ENCODE results near the gene BMAL1. TPM values are rescaled to one million over a fixed set of nuclear protein-coding genes. Genes with fewer than 3 reads are reported as not detected.

Gene BMAL1
- total RNA-seq, 2 experiments from 2014 or later, result 21.5 to 22.7 TPM

DNA sequence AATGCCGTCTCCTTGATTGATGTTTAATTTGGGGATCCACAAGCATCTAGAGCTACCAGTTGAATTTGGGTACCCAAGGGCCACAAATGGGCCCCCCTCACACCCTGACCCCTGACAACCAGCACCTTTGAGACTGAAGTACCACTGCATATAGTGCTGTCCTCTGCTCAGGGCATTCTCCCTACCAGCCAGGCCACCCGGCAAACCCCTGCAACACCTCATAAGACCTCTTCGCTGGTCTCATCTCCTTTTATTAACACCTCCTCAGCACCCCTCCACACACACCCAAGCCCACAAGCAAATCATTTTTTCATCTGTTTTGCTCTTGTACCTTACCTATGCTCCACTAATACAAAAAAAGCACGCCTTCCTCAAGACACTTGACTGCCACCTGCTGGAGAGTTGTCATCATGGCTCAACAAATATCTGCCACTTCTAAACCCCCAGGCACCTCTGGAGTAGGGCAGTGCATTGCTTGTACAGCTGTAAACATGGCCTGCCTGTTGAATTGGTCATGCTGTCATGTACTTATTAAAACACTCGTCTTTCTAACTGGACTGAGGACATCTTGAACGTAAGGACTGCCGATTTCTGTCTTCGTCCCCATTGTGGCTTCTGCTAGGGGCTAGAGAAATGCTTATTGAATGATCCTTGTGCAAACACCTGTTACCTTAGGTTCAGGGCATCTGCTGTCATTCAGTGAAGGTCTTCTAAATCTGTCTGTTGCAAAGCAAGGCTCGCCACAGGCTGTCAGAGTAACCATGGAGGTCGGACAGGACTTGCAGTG lies 66.5 kb downstream of the BMAL1 start:
- peaks cover 34% of the 10 kb centered on the region for H3K4me1 Mint-ChIP-seq (ENCODE audit: low read depth)
- POLR2A ChIA-PET, result interaction anchor here (0.7 to 1.2 kb wide), 3 partner anchors 57 to 326 kb away, joined by 3 read pairs; no protein-coding TSS in a partner anchor
- H3K36me3 Mint-ChIP-seq (ENCODE audit: low read depth), result no peaks in the 10 kb centered on the region
- no peaks in the 10 kb centered on the region for H3K9me3 Mint-ChIP-seq
- H3K27me3 Mint-ChIP-seq, result no peaks in the 10 kb centered on the region
- DNase-seq, result peak; percentile 87
- intact Hi-C loops (cut with micrococcal nuclease), result loop anchor here (5.0 to 10.0 kb wide), 3 partner anchors 89 to 379 kb away; no protein-coding TSS in a partner anchor
- CTCF ChIA-PET, result interaction anchor here (0.7 to 5.7 kb wide), 33 partner anchors 9 to 381 kb away, joined by 3 to 53 read pairs (median 4); no protein-coding TSS in a partner anchor
- ATAC-seq, result peak; percentile 71
- H3K27ac Mint-ChIP-seq, result no peak overlapping the region
- H3K4me3 Mint-ChIP-seq, result no peak overlapping the region
- TF ChIP-seq, protein P1, sequence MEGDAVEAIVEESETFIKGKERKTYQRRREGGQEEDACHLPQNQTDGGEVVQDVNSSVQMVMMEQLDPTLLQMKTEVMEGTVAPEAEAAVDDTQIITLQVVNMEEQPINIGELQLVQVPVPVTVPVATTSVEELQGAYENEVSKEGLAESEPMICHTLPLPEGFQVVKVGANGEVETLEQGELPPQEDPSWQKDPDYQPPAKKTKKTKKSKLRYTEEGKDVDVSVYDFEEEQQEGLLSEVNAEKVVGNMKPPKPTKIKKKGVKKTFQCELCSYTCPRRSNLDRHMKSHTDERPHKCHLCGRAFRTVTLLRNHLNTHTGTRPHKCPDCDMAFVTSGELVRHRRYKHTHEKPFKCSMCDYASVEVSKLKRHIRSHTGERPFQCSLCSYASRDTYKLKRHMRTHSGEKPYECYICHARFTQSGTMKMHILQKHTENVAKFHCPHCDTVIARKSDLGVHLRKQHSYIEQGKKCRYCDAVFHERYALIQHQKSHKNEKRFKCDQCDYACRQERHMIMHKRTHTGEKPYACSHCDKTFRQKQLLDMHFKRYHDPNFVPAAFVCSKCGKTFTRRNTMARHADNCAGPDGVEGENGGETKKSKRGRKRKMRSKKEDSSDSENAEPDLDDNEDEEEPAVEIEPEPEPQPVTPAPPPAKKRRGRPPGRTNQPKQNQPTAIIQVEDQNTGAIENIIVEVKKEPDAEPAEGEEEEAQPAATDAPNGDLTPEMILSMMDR (IDR thresholded peaks at IDR 0.05), result peak; percentile 82

DNA sequence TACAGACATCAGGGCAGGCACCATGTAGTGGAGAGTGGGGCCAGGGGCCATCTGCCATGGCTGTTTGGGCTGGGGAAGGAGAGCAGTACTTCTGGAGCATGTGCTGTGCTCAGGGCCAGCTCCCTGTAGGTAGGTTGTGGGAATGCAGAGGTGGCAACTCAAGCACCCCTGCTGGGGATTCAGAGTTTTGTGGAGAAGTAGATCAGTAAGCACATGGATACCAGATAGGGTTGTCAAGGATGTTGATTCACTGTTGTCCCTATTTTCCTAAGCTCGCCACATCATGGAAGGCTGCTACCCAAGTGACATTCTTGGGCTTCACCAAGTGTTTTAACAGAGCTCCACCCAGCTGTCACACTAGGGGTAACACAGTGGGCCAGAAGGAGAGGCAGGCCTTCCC lies 67.2 kb downstream of the BMAL1 start:
- TF ChIP-seq, protein P1 (IDR thresholded peaks at IDR 0.05), result no peak
- Mint-ChIP-seq H3K36me3 (ENCODE audit: low read depth) (no peaks in the 10 kb centered on the region), H3K4me1 (ENCODE audit: low read depth) (peaks cover 29% of the 10 kb centered on the region), H3K9me3 (no peaks in the 10 kb centered on the region), H3K27me3 (no peaks in the 10 kb centered on the region), H3K27ac (no peak overlapping the region), H3K4me3 (no peak overlapping the region)
- ChIA-PET POLR2A (interaction anchor here (0.7 kb wide), 1 partner anchor 326 kb away, joined by 3 read pairs; no protein-coding TSS in a partner anchor), CTCF (interaction anchor here (0.9 to 5.7 kb wide), 19 partner anchors 8 to 382 kb away, joined by 3 to 53 read pairs (median 9); no protein-coding TSS in a partner anchor)
- ATAC-seq, result no peak
- intact Hi-C loops (cut with micrococcal nuclease), result loop anchor here (5.0 to 10.0 kb wide), 3 partner anchors 90 to 380 kb away; no protein-coding TSS in a partner anchor
- no peak for DNase-seq

DNA sequence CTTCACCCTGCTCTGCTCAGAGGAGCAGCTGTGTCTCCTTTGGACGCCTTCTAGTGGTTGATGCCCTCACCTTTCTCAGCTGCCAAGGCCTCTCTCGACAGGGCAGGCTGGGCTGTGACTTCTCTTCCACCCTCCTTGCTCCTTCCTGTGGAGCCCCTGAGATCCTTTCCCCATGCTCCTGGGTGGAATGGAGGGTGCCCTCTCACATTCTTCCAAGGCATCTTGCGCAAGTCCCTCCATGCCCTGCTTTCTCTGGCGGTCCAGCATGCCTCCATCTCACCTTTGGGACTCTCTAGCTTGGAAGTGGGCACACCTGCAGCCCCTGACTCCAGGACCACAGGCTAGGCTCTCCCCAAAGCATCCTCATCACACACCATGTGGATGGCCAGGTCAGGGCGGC lies 68.9 kb downstream of the BMAL1 start:
- TF ChIP-seq, protein P1 (IDR thresholded peaks at IDR 0.05), result no peak
- no peaks in the 10 kb centered on the region for H3K9me3 Mint-ChIP-seq
- H3K27ac Mint-ChIP-seq, result no peak overlapping the region
- ATAC-seq, result no peak
- no peaks in the 10 kb centered on the region for H3K36me3 Mint-ChIP-seq (ENCODE audit: low read depth)
- H3K27me3 Mint-ChIP-seq, result no peaks in the 10 kb centered on the region
- POLR2A ChIA-PET, result no interaction called here
- no peak for DNase-seq
- no peak overlapping the region for H3K4me3 Mint-ChIP-seq
- CTCF ChIA-PET, result interaction anchor here (0.9 to 5.7 kb wide), 5 partner anchors 12 to 164 kb away, joined by 3 to 53 read pairs (median 9); no protein-coding TSS in a partner anchor
- H3K4me1 Mint-ChIP-seq (ENCODE audit: low read depth), result peaks cover 21% of the 10 kb centered on the region
- intact Hi-C loops (cut with micrococcal nuclease), result loop anchor here (10.0 kb wide), 2 partner anchors 92 to 382 kb away; no protein-coding TSS in a partner anchor

DNA sequence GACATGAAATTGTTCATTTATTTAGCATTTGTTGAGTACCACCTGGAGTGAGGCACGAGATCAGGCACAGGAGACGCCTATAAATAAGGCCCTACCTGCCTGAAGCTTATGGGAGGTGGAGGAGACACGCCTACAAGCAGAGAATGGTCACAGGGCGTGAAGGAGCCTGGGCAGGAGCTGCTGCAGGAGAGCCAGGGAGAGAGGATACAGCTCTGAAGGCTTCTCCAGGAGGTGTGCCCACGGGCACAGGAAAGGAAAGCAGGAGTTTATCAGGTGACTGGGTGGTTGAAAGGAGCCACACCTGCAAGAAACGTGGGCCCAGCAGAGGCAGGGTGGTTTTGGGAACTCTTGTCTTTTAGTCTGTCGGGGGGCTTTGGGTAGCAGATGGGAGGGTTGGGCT lies 70.3 kb downstream of the BMAL1 start:
- intact Hi-C loops (cut with micrococcal nuclease), result loop anchor here (10.0 kb wide), 2 partner anchors 93 to 383 kb away; no protein-coding TSS in a partner anchor
- Mint-ChIP-seq H3K36me3 (ENCODE audit: low read depth) (no peaks in the 10 kb centered on the region), H3K27me3 (no peaks in the 10 kb centered on the region), H3K27ac (peak overlapping the region; percentile 73), H3K9me3 (no peaks in the 10 kb centered on the region), H3K4me1 (ENCODE audit: low read depth) (peaks cover 21% of the 10 kb centered on the region), H3K4me3 (no peak overlapping the region)
- TF ChIP-seq, protein P1 (IDR thresholded peaks at IDR 0.05), result no peak
- ATAC-seq, result no peak
- DNase-seq, result no peak
- CTCF ChIA-PET, result interaction anchor here (1.0 to 5.7 kb wide), 3 partner anchors 13 to 383 kb away, joined by 3 to 53 read pairs (median 9); no protein-coding TSS in a partner anchor
- POLR2A ChIA-PET, result no interaction called here
